Vagina (tissue), 2 donors: Measurements from ENCODE around the gene CD36. TPM values are rescaled to one million over a fixed set of nuclear protein-coding genes. Genes with fewer than 3 reads are reported as not detected.

Experiments
- DNase-seq, 2 donors: peaks; one replicate each; pipeline ENCODE4 v3.0.0-alpha.2; 2017; ENCODE audit errors: extremely low spot score in 2 of 2
- H3K27ac ChIP-seq: fragments of 200-600 bp; sonication (generic); one replicate; pipeline ENCODE4 v1.5.1; 2019
- H3K27me3 ChIP-seq: fragments of 200-600 bp; sonication (generic); one replicate; pipeline ENCODE4 v1.5.1; 2019
- H3K36me3 ChIP-seq, 2 donors: fragments of 200-600 bp; sonication (generic); one replicate each; pipeline ENCODE4 v1.5.1; 2017 to 2019
- H3K4me1 ChIP-seq: fragments of 200-600 bp; sonication (generic); one replicate; pipeline ENCODE4 v1.5.1; 2019
- H3K4me3 ChIP-seq, 2 donors: fragments of 200-600 bp; sonication (generic); 1 replicate in 1 of 2; 2 replicates in 1 of 2; pipeline ENCODE4 v1.5.1; 2016 to 2019
- H3K9me3 ChIP-seq: fragments of 200-600 bp; sonication (generic); one replicate; pipeline ENCODE4 v1.5.1; 2019
- CTCF ChIP-seq, 3 experiments: fragments of 450-650 bp in 2 of 3; fragments of 200-600 bp in 1 of 3; sonication (generic) in 1 of 3; IDR thresholded peaks; one replicate each; pipeline ENCODE4 v1.5.1; 2017 to 2019; ENCODE audit warnings: antibody characterized with exemption in 3 of 3, mild to moderate bottlenecking in 2 of 3, moderate library complexity in 2 of 3
- POLR2A ChIP-seq, 2 donors: fragments of 450-650 bp; IDR thresholded peaks; one replicate each; pipeline ENCODE4 v1.6.1; 2017; ENCODE audit warnings: antibody characterized with exemption in 2 of 2, mild to moderate bottlenecking in 2 of 2, moderate library complexity in 2 of 2
- POLR2AphosphoS5 ChIP-seq, 2 donors: sonication (generic); formaldehyde crosslinking; IDR thresholded peaks; one replicate each; pipeline ENCODE4 v1.9.0; 2017; ENCODE audit warnings: antibody characterized with exemption in 2 of 2, mild to moderate bottlenecking in 2 of 2, low read depth in 1 of 2; ENCODE audit not compliant: insufficient read depth in 1 of 2
- intact Hi-C: fragments of 100-400 bp; cut with DNase I; formaldehyde crosslinking; loops from one replicate; pipeline ENCODE4 v1.15.1; 2023
- total RNA-seq: library from RNA; depleted of rRNA; stranded (reverse); fragments of >200 nt; gene quantifications from one replicate; pipeline ENCODE4 v1.2.3, GENCODE V29; 2016

Gene CD36
- total RNA-seq, 1 donor from 2014 or later: 102 TPM

- no peaks in the 10 kb centered on the region for H3K9me3 ChIP-seq
- H3K27ac ChIP-seq: no peak overlapping the region
- H3K27me3 ChIP-seq: no peaks in the 10 kb centered on the region
- H3K4me3 ChIP-seq: no peak overlapping the region
- no peaks in the 10 kb centered on the region for H3K4me1 ChIP-seq
- no peak for DNase-seq
- no peaks in the 10 kb centered on the region for H3K36me3 ChIP-seq
- no peak for TF ChIP-seq POLR2A (IDR thresholded peaks at IDR 0.05)
- no peak for TF ChIP-seq CTCF (IDR thresholded peaks at IDR 0.05)
- TF ChIP-seq POLR2AphosphoS5 (IDR thresholded peaks at IDR 0.05; ENCODE audit: insufficient read depth in 1 of 2, low read depth in 1 of 2): peak in 1 of 2 donors; percentile 58
- intact Hi-C loops: no loop called here
These were observed 14.8 kb upstream of the CD36 start for GRCh38 chr7:80623503-80624252.

- TF ChIP-seq POLR2AphosphoS5 (IDR thresholded peaks at IDR 0.05; ENCODE audit: insufficient read depth in 1 of 2, low read depth in 1 of 2) (no peak), POLR2A (IDR thresholded peaks at IDR 0.05) (no peak), CTCF (IDR thresholded peaks at IDR 0.05) (no peak)
- no peak for DNase-seq
These were observed 13.7 kb upstream of the CD36 start for GRCh38 chr7:80624763-80625162.

GRCh38 chr7:80629023-80629422 is 9.4 kb upstream of the CD36 start:
- H3K9me3 ChIP-seq: no peaks in the 10 kb centered on the region
- no peaks in the 10 kb centered on the region for H3K36me3 ChIP-seq
- no peak overlapping the region for H3K4me3 ChIP-seq
- no peak for TF ChIP-seq POLR2A (IDR thresholded peaks at IDR 0.05)
- TF ChIP-seq CTCF (IDR thresholded peaks at IDR 0.05): no peak
- TF ChIP-seq POLR2AphosphoS5 (IDR thresholded peaks at IDR 0.05; ENCODE audit: insufficient read depth in 1 of 2, low read depth in 1 of 2): no peak
- no peak for DNase-seq
- H3K27ac ChIP-seq: no peak overlapping the region
- intact Hi-C loops: no loop called here
- no peaks in the 10 kb centered on the region for H3K27me3 ChIP-seq
- H3K4me1 ChIP-seq: peaks cover 12% of the 10 kb centered on the region

More at GRCh38 chr7:80624763-80625162, 13.7 kb upstream of the CD36 start:
- intact Hi-C loops: no loop called here
- H3K36me3 ChIP-seq: no peaks in the 10 kb centered on the region
- no peaks in the 10 kb centered on the region for H3K9me3 ChIP-seq
- no peaks in the 10 kb centered on the region for H3K4me1 ChIP-seq
- H3K27me3 ChIP-seq: no peaks in the 10 kb centered on the region
- no peak overlapping the region for H3K4me3 ChIP-seq
- no peak overlapping the region for H3K27ac ChIP-seq

- intact Hi-C loops: no loop called here
- no peak for DNase-seq
- Histone ChIP-seq H3K27ac (peak overlapping the region; percentile 21), H3K9me3 (no peaks in the 10 kb centered on the region), H3K4me3 (no peak overlapping the region), H3K27me3 (no peaks in the 10 kb centered on the region), H3K4me1 (peaks cover 12% of the 10 kb centered on the region), H3K36me3 (no peaks in the 10 kb centered on the region)
- no peak for TF ChIP-seq POLR2AphosphoS5 (IDR thresholded peaks at IDR 0.05; ENCODE audit: insufficient read depth in 1 of 2, low read depth in 1 of 2)
- no peak for TF ChIP-seq POLR2A (IDR thresholded peaks at IDR 0.05)
- TF ChIP-seq CTCF (IDR thresholded peaks at IDR 0.05): no peak
These were observed 7.6 kb upstream of the CD36 start for GRCh38 chr7:80630608-80631405.
